GM10248 (cell line): ENCODE results near the gene MKRN2.
A peak's percentile ranks its signal among the peaks of the same experiment; 100 is the strongest.

Experiments used
- CTCF ChIA-PET: fragments of 300-600 bp; sonication (Branson Sonifier 250); formaldehyde crosslinking; extraction: SDS; loops from one replicate; lab custom pipeline; 2021; ENCODE audit warnings: antibody characterized with exemption; lab: Yijun Ruan, JAX
- POLR2A ChIA-PET: fragments of 350-650 bp; sonication (Branson Sonifier 250); formaldehyde crosslinking; extraction: SDS; loops from one replicate; lab custom pipeline; 2020; ENCODE audit warnings: antibody characterized with exemption; lab: Yijun Ruan, JAX
- DNase-seq: peaks from one replicate; pipeline ENCODE4 v3.0.0; 2012; ENCODE audit errors: extremely low spot score
- TF ChIP-seq, protein P1 (sequence below): IDR thresholded peaks from 2 replicates; pipeline ENCODE4 v1.5.1; 2012; ENCODE audit warnings: mild to moderate bottlenecking, low read depth; ENCODE audit errors: extremely low read depth, missing control alignments, control extremely low read depth

The MKRN2 gene

DNA sequence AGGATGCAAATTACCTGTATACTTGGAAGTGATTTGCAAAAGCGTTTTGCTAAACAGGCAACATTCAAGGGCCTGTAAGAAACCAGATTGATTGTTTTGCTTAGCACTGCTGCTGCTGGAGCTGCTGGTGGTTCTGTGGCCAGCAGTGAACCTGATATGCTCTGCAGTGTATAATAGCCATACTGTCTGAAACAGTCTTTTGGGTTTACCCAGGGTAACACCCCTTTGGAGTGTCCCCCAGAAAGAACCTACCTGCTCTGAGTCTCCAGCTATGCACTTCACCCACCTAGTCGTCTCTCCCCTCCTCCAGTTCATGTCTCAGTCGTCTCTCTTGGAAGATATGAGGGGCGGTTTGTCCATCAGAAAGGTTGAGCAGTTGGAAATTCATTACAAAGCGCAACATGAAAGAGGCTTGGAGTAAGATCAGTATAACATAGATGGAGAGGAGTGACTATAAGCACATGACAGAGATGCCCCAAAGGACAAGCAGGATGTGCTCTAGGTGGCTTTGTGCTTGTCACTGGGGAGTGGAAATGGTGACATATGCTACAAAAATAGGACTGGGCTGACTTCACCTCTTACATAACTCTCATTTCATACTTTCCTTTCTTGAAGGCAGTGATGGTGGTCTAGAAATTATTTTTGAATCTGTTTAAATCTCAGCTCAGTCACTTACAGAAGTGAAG is 3.8 kb downstream of the MKRN2 start:
- ChIA-PET POLR2A (interaction anchor here (0.7 kb wide), 1 partner anchor 848 kb away, joined by 7 read pairs; no protein-coding TSS in a partner anchor), CTCF (interaction anchor here (1.1 to 1.5 kb wide), 2 partner anchors 11 to 17 kb away, joined by 3 to 4 read pairs; no protein-coding TSS in a partner anchor)
- TF ChIP-seq, protein P1, sequence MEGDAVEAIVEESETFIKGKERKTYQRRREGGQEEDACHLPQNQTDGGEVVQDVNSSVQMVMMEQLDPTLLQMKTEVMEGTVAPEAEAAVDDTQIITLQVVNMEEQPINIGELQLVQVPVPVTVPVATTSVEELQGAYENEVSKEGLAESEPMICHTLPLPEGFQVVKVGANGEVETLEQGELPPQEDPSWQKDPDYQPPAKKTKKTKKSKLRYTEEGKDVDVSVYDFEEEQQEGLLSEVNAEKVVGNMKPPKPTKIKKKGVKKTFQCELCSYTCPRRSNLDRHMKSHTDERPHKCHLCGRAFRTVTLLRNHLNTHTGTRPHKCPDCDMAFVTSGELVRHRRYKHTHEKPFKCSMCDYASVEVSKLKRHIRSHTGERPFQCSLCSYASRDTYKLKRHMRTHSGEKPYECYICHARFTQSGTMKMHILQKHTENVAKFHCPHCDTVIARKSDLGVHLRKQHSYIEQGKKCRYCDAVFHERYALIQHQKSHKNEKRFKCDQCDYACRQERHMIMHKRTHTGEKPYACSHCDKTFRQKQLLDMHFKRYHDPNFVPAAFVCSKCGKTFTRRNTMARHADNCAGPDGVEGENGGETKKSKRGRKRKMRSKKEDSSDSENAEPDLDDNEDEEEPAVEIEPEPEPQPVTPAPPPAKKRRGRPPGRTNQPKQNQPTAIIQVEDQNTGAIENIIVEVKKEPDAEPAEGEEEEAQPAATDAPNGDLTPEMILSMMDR: no peak
- peak; percentile 46 for DNase-seq

DNA sequence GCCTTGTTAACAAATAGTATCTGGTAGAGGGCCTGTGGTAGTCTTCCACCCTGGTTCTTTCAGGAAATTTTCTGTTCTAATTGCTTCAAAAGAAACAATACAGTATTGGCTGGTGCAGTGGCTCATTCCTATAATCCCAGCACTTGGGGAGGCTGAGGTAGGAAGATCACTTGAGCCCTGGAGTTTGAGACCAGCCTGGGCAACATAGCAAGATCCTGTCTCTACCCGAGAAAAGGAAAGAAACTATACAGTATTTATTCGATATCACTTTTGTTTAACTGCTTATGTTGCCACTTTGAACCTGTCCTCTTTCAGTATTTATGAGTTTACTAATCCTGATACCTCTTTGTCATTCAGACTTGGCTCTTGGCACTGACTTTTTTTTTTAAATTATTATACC is 4.5 kb downstream of the MKRN2 start:
- no peak for DNase-seq
- ChIA-PET POLR2A (no interaction called here), CTCF (interaction anchor here (1.1 to 1.5 kb wide), 2 partner anchors 12 to 16 kb away, joined by 3 to 4 read pairs; no protein-coding TSS in a partner anchor)
- TF ChIP-seq, protein P1: no peak

DNA sequence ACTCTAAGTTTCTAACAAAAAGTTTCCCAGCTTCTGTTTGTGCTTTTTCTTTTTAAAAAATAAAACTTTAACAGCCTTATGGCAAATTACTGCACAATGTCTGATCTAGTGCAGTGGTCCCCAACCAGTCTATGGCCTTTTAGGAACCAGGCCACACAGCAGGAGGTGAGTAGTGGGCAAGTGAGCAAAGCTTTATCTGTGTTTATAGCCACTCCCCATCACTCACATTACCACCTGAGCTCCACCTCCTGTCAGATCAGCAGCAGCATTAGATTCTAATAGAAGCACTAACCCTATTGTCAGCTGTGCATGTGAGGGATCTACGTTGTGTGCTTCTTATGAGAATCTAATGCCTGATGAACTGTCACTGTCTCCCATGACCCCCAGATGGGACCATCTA is 5.6 kb downstream of the MKRN2 start:
- no peak for DNase-seq
- TF ChIP-seq, protein P1: no peak
- ChIA-PET POLR2A (interaction anchor here (1.3 kb wide), 1 partner anchor 20 kb away, joined by 4 read pairs; no protein-coding TSS in a partner anchor), CTCF (no interaction called here)

DNA sequence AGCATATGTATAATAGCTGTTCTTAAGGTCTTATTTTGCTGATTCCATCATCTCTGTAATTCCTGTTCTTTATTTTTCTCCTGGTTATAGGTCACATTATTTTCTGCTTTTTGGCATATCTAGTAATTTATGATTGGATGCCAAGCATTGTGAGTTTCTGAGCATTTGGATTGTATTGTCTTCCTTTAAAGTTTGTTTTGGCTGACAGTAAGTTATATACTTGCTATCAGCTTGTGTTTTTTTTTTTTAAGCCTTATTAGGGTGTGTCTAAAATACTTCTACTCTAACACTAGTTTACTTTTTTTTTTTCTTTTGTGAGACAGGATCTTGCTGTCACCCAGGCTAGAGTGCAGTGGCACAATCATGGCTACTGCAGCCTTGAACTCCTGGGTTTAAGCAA is 10.1 kb downstream of the MKRN2 start:
- TF ChIP-seq, protein P1: no peak
- ChIA-PET POLR2A (no interaction called here), CTCF (no interaction called here)

DNA sequence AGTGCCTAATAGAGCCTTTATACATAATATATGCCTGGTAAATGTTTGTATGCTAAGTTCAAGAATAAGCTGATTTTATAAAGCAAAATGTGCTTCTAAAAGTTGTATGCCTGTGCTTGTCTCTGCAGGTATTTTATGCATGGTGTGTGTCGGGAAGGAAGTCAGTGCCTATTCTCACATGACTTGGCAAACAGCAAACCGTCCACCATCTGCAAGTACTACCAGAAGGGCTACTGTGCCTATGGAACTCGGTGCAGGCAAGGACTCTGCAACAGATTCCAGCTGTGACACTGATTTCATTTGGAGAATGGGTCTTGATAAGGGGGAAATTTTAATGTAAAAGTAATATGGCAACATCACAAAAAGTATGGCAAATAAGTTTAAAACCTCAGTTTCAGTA is 11.9 kb downstream of the MKRN2 start:
- DNase-seq: no peak
- CTCF ChIA-PET: interaction anchor here (1.4 to 1.6 kb wide), 2 partner anchors 10 kb away, joined by 4 read pairs; no protein-coding TSS in a partner anchor
- POLR2A ChIA-PET: no interaction called here
- TF ChIP-seq, protein P1: no peak

More for the DNA sequence above, 10.1 kb downstream of the MKRN2 start:
- no peak for DNase-seq

DNA sequence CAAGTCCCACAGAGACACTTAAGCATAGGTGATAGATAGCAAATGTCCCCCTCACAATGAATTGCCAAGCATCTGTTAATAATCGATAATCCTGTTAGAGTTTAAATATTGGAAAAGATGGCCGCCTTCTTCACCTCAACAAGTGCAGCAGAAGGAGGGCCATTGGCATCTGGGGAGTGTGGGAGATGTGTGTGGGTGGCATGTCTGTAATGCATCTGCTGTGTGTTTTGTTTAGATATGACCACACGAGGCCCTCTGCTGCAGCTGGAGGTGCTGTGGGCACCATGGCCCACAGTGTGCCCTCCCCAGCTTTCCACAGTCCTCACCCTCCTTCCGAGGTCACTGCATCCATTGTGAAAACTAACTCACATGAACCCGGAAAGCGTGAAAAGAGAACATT is 12.9 kb downstream of the MKRN2 start:
- CTCF ChIA-PET: interaction anchor here (1.4 kb wide), 1 partner anchor 9 kb away, joined by 4 read pairs; no protein-coding TSS in a partner anchor
- TF ChIP-seq, protein P1: no peak
- DNase-seq: no peak
- POLR2A ChIA-PET: no interaction called here
